Ammon's horn (tissue), 1 donor: ENCODE results near the gene TFEB.

Experiments used
- DNase-seq: peaks from one replicate; pipeline ENCODE4 v3.0.0-alpha.2; 2016; ENCODE audit warnings: low spot score

Gene TFEB

GRCh38 chr6:41736800-41737555 is 1.6 kb upstream of the TFEB start:
- no peak for DNase-seq

- no peak for DNase-seq
Measured at GRCh38 chr6:41736186-41736733, 852 bp upstream of the TFEB start.

GRCh38 chr6:41734666-41735426 is 562 bp downstream of the TFEB start:
- DNase-seq: peak; percentile 95

GRCh38 chr6:41733707-41734665 is 1.4 kb downstream of the TFEB start:
- peak; percentile 92 for DNase-seq

- no peak for DNase-seq
Measured at GRCh38 chr6:41733360-41733706, 2.1 kb downstream of the TFEB start.

GRCh38 chr6:41732591-41733359 is 2.6 kb downstream of the TFEB start:
- peak; percentile 81 for DNase-seq

GRCh38 chr6:41732149-41732548 is 3.3 kb downstream of the TFEB start:
- no peak for DNase-seq

GRCh38 chr6:41731561-41732086 is 3.8 kb downstream of the TFEB start:
- no peak for DNase-seq

- peak; percentile 52 for DNase-seq
Measured at GRCh38 chr6:41730531-41731436, 4.6 kb downstream of the TFEB start.

GRCh38 chr6:41729624-41730023 is 5.8 kb downstream of the TFEB start:
- DNase-seq: no peak

GRCh38 chr6:41728954-41729353 is 6.5 kb downstream of the TFEB start:
- DNase-seq: no peak

- peak; percentile 76 for DNase-seq
Measured at GRCh38 chr6:41728073-41728936, 7.1 kb downstream of the TFEB start.

GRCh38 chr6:41727705-41728072 is 7.7 kb downstream of the TFEB start:
- no peak for DNase-seq

- no peak for DNase-seq
Measured at GRCh38 chr6:41726876-41727275, 8.5 kb downstream of the TFEB start.

- no peak for DNase-seq
Measured at GRCh38 chr6:41724586-41725501, 10.6 kb downstream of the TFEB start.

- peak; percentile 19 for DNase-seq
Measured at GRCh38 chr6:41724228-41724580, 11.2 kb downstream of the TFEB start.

GRCh38 chr6:41723530-41724227 is 11.7 kb downstream of the TFEB start:
- peak; percentile 85 for DNase-seq
